ENCODE measurements around the gene TMEM184A. TPM values are rescaled to one million over a fixed set of nuclear protein-coding genes. Genes with fewer than 3 reads are reported as not detected.

Gene TMEM184A
- total and polyA plus RNA-seq, 2 of the 13 experiments (the other 11 are each of a cell fraction or from before 2014, with no cell fraction given): 9.5 to 20.4 TPM

DNA sequence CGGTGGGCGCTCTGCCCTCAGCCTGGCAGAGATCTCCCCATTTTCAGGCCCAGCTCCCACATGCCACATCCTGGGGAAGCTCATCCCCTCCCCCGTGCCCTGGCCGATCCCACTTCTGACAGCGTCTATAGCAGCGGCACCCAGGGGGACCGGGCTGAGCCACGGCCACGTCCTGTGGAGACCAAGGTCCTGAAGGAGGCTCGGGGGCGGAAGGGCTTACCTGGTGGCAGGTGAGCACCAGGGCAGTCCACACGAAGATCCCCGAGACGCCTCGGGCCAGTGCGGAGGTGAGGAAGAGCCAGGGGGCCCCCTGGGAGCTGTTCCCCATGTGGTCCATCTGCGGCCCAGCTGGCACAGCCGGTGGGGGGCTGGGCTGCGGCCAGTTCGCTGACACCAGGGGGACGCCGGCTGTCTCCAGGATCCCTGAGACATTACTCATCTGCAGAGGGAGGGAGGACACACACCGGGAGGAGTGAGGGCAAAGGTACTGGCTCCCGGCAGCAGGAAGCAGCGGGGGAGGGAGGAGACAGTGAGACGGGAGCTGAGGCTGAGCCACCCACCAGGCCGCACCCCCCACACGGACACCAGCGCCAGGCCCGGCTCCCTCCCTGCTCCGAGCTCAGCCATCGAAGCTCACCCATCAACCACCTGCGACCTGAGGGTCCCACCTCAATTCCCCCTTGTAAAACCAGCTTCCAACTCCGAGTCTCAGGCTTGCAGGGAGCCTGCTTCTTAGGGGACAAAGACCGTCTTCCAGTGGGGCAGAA lies 776 bp downstream of the TMEM184A start:
- DNase-seq (ENCODE audit: low spot score) (peak; percentile 88), FAIRE-seq (peak; percentile 80), ATAC-seq (peak; percentile 75)
- H3K4me2 ChIP-seq (ENCODE audit: low read depth, low read length): peak overlapping the region; percentile 95
- no peaks in the 10 kb centered on the region for H3K9me3 ChIP-seq (ENCODE audit: low read length)
- POLR2A ChIA-PET: interaction anchor here (1.0 to 6.4 kb wide), 15 partner anchors 8 to 955 kb away, joined by 3 to 108 read pairs (median 6); partner anchors contain the start of genes INTS1, MAFK and PSMG3
- no peaks in the 10 kb centered on the region for H3K79me2 ChIP-seq (ENCODE audit: insufficient read depth, low read length)
- H3K4me1 ChIP-seq (ENCODE audit: insufficient read depth, low read length): peaks cover 53% of the 10 kb centered on the region
- H3K9ac ChIP-seq (ENCODE audit: insufficient read depth, low read depth, low read length): peak overlapping the region; percentile 87
- peaks cover 1 to 3% of the 10 kb centered on the region in 2 experiments; a peak in 1 of 5 replicates for H3K27me3 ChIP-seq (ENCODE audit: control insufficient read depth in 1 of 2, insufficient read depth in 2 of 2, low read length in 2 of 2)
- H4K20me1 ChIP-seq (ENCODE audit: insufficient read depth, low read length): no peaks in the 10 kb centered on the region
- no TSS peak for BruUV-seq (replicated peaks)
- H3K4me3 ChIP-seq (replicated peaks in 1 of 3; ENCODE audit: insufficient read depth in 1 of 3, low read depth in 2 of 3, low read length in 3 of 3): peak overlapping the region; percentile 35 to 72 (median 55); a peak in 5 of 6 replicates
- H3K36me3 ChIP-seq (replicated peaks in 1 of 2; ENCODE audit: control insufficient read depth in 1 of 2, insufficient read depth in 2 of 2, low read length in 2 of 2): peaks cover 0 to 2% of the 10 kb centered on the region in 2 experiments; a peak in 2 of 5 replicates
- in situ Hi-C loops (cut with HindIII; ENCODE audit: extremely low pct_ligation_motif_present, low pct_unique_long_range_greater_than_20kb) (loop anchor here (5.0 kb wide), 1 partner anchor 53 kb away; the partner anchor contains the start of gene INTS1), intact Hi-C loops (cut with micrococcal nuclease; ENCODE audit: unreplicated experiment) (loop anchor here (2.0 to 5.0 kb wide), 2 partner anchors 18 to 33 kb away; no protein-coding TSS in a partner anchor)
- CTCF ChIA-PET (ENCODE audit: low intra/inter-chr PET ratio, low total read pairs): interaction anchor here (2.1 to 3.1 kb wide), 2 partner anchors 48 to 51 kb away, joined by 10 to 24 read pairs; partner anchors contain the start of gene INTS1
- peak overlapping the region; percentile 89 for H3K27ac ChIP-seq (ENCODE audit: extremely low read length, insufficient read depth, low read length)
- 20% methylated on average over 5 of the region's 35 CpGs for WGBS (ENCODE audit: low lambda C conversion rate)
- H2AFZ ChIP-seq (ENCODE audit: low read length): no peak overlapping the region
- TF ChIP-seq SRSF9 (IDR thresholded peaks at IDR 0.05; ENCODE audit: borderline replicate concordance, insufficient read depth, low read depth, low read length, poor library complexity, severe bottlenecking) (no peak), HNRNPUL1 (IDR thresholded peaks at IDR 0.05; ENCODE audit: low read depth, low read length) (no peak), TGIF2 (CRISPR knock-in tag; IDR thresholded peaks at IDR 0.05) (no peak), KLF9 (CRISPR knock-in tag; IDR thresholded peaks at IDR 0.05; ENCODE audit: low read depth) (no peak), MZF1 (CRISPR knock-in tag; IDR thresholded peaks at IDR 0.05; ENCODE audit: borderline replicate concordance) (no peak), ZNF572 (CRISPR knock-in tag; IDR thresholded peaks at IDR 0.05) (no peak)
- TF ChIP-seq, protein P1, sequence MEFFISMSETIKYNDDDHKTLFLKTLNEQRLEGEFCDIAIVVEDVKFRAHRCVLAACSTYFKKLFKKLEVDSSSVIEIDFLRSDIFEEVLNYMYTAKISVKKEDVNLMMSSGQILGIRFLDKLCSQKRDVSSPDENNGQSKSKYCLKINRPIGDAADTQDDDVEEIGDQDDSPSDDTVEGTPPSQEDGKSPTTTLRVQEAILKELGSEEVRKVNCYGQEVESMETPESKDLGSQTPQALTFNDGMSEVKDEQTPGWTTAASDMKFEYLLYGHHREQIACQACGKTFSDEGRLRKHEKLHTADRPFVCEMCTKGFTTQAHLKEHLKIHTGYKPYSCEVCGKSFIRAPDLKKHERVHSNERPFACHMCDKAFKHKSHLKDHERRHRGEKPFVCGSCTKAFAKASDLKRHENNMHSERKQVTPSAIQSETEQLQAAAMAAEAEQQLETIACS (CRISPR knock-in tag; IDR thresholded peaks at IDR 0.05): no peak
- TF ChIP-seq, protein P2, sequence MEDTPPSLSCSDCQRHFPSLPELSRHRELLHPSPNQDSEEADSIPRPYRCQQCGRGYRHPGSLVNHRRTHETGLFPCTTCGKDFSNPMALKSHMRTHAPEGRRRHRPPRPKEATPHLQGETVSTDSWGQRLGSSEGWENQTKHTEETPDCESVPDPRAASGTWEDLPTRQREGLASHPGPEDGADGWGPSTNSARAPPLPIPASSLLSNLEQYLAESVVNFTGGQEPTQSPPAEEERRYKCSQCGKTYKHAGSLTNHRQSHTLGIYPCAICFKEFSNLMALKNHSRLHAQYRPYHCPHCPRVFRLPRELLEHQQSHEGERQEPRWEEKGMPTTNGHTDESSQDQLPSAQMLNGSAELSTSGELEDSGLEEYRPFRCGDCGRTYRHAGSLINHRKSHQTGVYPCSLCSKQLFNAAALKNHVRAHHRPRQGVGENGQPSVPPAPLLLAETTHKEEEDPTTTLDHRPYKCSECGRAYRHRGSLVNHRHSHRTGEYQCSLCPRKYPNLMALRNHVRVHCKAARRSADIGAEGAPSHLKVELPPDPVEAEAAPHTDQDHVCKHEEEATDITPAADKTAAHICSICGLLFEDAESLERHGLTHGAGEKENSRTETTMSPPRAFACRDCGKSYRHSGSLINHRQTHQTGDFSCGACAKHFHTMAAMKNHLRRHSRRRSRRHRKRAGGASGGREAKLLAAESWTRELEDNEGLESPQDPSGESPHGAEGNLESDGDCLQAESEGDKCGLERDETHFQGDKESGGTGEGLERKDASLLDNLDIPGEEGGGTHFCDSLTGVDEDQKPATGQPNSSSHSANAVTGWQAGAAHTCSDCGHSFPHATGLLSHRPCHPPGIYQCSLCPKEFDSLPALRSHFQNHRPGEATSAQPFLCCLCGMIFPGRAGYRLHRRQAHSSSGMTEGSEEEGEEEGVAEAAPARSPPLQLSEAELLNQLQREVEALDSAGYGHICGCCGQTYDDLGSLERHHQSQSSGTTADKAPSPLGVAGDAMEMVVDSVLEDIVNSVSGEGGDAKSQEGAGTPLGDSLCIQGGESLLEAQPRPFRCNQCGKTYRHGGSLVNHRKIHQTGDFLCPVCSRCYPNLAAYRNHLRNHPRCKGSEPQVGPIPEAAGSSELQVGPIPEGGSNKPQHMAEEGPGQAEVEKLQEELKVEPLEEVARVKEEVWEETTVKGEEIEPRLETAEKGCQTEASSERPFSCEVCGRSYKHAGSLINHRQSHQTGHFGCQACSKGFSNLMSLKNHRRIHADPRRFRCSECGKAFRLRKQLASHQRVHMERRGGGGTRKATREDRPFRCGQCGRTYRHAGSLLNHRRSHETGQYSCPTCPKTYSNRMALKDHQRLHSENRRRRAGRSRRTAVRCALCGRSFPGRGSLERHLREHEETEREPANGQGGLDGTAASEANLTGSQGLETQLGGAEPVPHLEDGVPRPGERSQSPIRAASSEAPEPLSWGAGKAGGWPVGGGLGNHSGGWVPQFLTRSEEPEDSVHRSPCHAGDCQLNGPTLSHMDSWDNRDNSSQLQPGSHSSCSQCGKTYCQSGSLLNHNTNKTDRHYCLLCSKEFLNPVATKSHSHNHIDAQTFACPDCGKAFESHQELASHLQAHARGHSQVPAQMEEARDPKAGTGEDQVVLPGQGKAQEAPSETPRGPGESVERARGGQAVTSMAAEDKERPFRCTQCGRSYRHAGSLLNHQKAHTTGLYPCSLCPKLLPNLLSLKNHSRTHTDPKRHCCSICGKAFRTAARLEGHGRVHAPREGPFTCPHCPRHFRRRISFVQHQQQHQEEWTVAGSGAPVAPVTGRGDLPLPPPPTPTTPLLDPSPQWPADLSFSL (CRISPR knock-in tag; IDR thresholded peaks at IDR 0.05): no peak
- TF ChIP-seq, protein P3, sequence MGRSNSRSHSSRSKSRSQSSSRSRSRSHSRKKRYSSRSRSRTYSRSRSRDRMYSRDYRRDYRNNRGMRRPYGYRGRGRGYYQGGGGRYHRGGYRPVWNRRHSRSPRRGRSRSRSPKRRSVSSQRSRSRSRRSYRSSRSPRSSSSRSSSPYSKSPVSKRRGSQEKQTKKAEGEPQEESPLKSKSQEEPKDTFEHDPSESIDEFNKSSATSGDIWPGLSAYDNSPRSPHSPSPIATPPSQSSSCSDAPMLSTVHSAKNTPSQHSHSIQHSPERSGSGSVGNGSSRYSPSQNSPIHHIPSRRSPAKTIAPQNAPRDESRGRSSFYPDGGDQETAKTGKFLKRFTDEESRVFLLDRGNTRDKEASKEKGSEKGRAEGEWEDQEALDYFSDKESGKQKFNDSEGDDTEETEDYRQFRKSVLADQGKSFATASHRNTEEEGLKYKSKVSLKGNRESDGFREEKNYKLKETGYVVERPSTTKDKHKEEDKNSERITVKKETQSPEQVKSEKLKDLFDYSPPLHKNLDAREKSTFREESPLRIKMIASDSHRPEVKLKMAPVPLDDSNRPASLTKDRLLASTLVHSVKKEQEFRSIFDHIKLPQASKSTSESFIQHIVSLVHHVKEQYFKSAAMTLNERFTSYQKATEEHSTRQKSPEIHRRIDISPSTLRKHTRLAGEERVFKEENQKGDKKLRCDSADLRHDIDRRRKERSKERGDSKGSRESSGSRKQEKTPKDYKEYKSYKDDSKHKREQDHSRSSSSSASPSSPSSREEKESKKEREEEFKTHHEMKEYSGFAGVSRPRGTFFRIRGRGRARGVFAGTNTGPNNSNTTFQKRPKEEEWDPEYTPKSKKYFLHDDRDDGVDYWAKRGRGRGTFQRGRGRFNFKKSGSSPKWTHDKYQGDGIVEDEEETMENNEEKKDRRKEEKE (IDR thresholded peaks at IDR 0.05): no peak
- TF ChIP-seq, protein P4, sequence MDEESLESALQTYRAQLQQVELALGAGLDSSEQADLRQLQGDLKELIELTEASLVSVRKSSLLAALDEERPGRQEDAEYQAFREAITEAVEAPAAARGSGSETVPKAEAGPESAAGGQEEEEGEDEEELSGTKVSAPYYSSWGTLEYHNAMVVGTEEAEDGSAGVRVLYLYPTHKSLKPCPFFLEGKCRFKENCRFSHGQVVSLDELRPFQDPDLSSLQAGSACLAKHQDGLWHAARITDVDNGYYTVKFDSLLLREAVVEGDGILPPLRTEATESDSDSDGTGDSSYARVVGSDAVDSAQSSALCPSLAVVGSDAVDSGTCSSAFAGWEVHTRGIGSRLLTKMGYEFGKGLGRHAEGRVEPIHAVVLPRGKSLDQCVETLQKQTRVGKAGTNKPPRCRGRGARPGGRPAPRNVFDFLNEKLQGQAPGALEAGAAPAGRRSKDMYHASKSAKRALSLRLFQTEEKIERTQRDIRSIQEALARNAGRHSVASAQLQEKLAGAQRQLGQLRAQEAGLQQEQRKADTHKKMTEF (CRISPR knock-in tag; IDR thresholded peaks at IDR 0.05): peak; percentile 3; the same call in 1 of the 2 replicates

Measured in HepG2 (cell line).